Gastroesophageal sphincter (tissue), 4 donors: ENCODE results near the gene GNG4. TPM values are rescaled to one million over a fixed set of nuclear protein-coding genes. Genes with fewer than 3 reads are reported as not detected.
"Not testable (repeated sequence)": the region's sequence is repeated elsewhere in the genome, so short reads cannot be mapped to it uniquely, and the experiment has no call there.

Experiments
- ATAC-seq: fragments of 150-250 bp; one replicate; pipeline ENCODE4 v1.9.1; 2016; ENCODE audit warnings: mild to moderate bottlenecking, moderate library complexity
- H3K27ac ChIP-seq, 4 donors: fragments of 200-600 bp; sonication (generic) in 3 of 4; 1 replicate in 3 of 4; 2 replicates in 1 of 4; pipeline ENCODE4 v1.5.1; 2016 to 2019
- H3K27me3 ChIP-seq: fragments of 200-600 bp; sonication (generic); one replicate; pipeline ENCODE4 v1.5.1; 2019
- H3K36me3 ChIP-seq, 2 donors: fragments of 200-600 bp; sonication (generic); one replicate each; pipeline ENCODE4 v1.5.1; 2019; ENCODE audit warnings: control low read depth in 1 of 2
- H3K4me1 ChIP-seq, 3 donors: fragments of 200-600 bp; sonication (generic); 1 replicate in 2 of 3; 2 replicates in 1 of 3; pipeline ENCODE4 v1.5.1; 2016 to 2019; ENCODE audit warnings: control low read depth in 2 of 3
- H3K4me3 ChIP-seq, 2 donors: fragments of 200-600 bp; sonication (generic); one replicate each; pipeline ENCODE4 v1.5.1; 2019; ENCODE audit warnings: mild to moderate bottlenecking in 1 of 2, moderate library complexity in 1 of 2
- H3K9me3 ChIP-seq, 3 donors: fragments of 200-600 bp; sonication (generic); one replicate each; pipeline ENCODE4 v1.5.1; 2017 to 2019; ENCODE audit warnings: control low read depth in 2 of 3
- EP300 ChIP-seq: sonication (generic); formaldehyde crosslinking; IDR thresholded peaks from one replicate; pipeline ENCODE4 v1.6.1; 2017; ENCODE audit warnings: antibody characterized with exemption, mild to moderate bottlenecking
- POLR2A ChIP-seq, 2 donors: fragments of 450-650 bp; IDR thresholded peaks; one replicate each; pipeline ENCODE4 v1.6.1; 2017; ENCODE audit warnings: antibody characterized with exemption in 2 of 2, mild to moderate bottlenecking in 2 of 2, moderate library complexity in 1 of 2
- POLR2AphosphoS5 ChIP-seq: sonication (generic); formaldehyde crosslinking; IDR thresholded peaks from one replicate; pipeline ENCODE4 v1.6.1; 2017; ENCODE audit warnings: antibody characterized with exemption
- WGBS, 2 donors: methylation state at CpG; one replicate each; pipeline ENCODE4 v1.1.5; 2018; ENCODE audit warnings: low coverage in 1 of 2; 5-methylcytosine and 5-hydroxymethylcytosine counted together
- total RNA-seq, 4 donors: library from RNA; depleted of rRNA; stranded (reverse); fragments of >200 nt; gene quantifications; one replicate each; pipeline ENCODE4 v1.1.0, GENCODE V29; 2016
- TF ChIP-seq, protein P1 (sequence below), 4 experiments: fragments of 200-600 bp in 2 of 4; fragments of 450-650 bp in 2 of 4; sonication (generic) in 1 of 4; IDR thresholded peaks; one replicate each; pipeline ENCODE4 v1.5.1; 2017 to 2019; ENCODE audit warnings: antibody characterized with exemption in 4 of 4, mild to moderate bottlenecking in 2 of 4, moderate library complexity in 2 of 4

GNG4 gene
- total RNA-seq, 4 donors from 2014 or later = 0.40 to 0.73 (median 0.52) TPM; not detected in 1

GRCh38 chr1:235595079-235595478 lies 54.5 kb downstream of the GNG4 start:
- H3K4me1 ChIP-seq = no peaks in the 10 kb centered on the region
- H3K27ac ChIP-seq = no peak overlapping the region
- H3K36me3 ChIP-seq = no peaks in the 10 kb centered on the region
- H3K4me3 ChIP-seq = no peak overlapping the region
- no peaks in the 10 kb centered on the region for H3K9me3 ChIP-seq
- TF ChIP-seq POLR2AphosphoS5 = no peak
- no peak for TF ChIP-seq POLR2A (IDR thresholded peaks at IDR 0.05)
- H3K27me3 ChIP-seq = peaks cover 18% of the 10 kb centered on the region
- WGBS, 2 donors = 74% methylated on average over 7 of the region's 8 CpGs; no CpG with 5 or more reads in 1 of the 2 donors
- no peak for ATAC-seq

GRCh38 chr1:235594281-235594895 lies 55.2 kb downstream of the GNG4 start:
- H3K27ac ChIP-seq = not testable (repeated sequence)

GRCh38 chr1:235588916-235589515 lies 60.6 kb downstream of the GNG4 start:
- Histone ChIP-seq H3K27me3 (peaks cover 4% of the 10 kb centered on the region), H3K4me1 (no peaks in the 10 kb centered on the region), H3K9me3 (no peaks in the 10 kb centered on the region), H3K4me3 (no peak overlapping the region), H3K27ac (no peak overlapping the region), H3K36me3 (no peaks in the 10 kb centered on the region)
- WGBS, 2 donors = 87% methylated on average over 4 of the region's 12 CpGs; no CpG with 5 or more reads in 1 of the 2 donors
- no peak for ATAC-seq
- TF ChIP-seq POLR2A (IDR thresholded peaks at IDR 0.05) = no peak
- TF ChIP-seq EP300 = no peak
- no peak for TF ChIP-seq POLR2AphosphoS5
- TF ChIP-seq, protein P1, sequence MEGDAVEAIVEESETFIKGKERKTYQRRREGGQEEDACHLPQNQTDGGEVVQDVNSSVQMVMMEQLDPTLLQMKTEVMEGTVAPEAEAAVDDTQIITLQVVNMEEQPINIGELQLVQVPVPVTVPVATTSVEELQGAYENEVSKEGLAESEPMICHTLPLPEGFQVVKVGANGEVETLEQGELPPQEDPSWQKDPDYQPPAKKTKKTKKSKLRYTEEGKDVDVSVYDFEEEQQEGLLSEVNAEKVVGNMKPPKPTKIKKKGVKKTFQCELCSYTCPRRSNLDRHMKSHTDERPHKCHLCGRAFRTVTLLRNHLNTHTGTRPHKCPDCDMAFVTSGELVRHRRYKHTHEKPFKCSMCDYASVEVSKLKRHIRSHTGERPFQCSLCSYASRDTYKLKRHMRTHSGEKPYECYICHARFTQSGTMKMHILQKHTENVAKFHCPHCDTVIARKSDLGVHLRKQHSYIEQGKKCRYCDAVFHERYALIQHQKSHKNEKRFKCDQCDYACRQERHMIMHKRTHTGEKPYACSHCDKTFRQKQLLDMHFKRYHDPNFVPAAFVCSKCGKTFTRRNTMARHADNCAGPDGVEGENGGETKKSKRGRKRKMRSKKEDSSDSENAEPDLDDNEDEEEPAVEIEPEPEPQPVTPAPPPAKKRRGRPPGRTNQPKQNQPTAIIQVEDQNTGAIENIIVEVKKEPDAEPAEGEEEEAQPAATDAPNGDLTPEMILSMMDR (IDR thresholded peaks at IDR 0.05) = no peak

More at GRCh38 chr1:235594281-235594895, 55.2 kb downstream of the GNG4 start:
- peaks cover 18% of the 10 kb centered on the region for H3K27me3 ChIP-seq
- H3K4me3 ChIP-seq, ATAC-seq, H3K36me3 ChIP-seq, H3K4me1 ChIP-seq, H3K9me3 ChIP-seq: not testable (repeated sequence)
- 100% methylated on average over 1 of the region's 20 CpGs; no CpG with 5 or more reads in 1 of the 2 donors for WGBS, 2 donors

- Histone ChIP-seq H3K27ac (no peak overlapping the region), H3K27me3 (peaks cover 4% of the 10 kb centered on the region), H3K36me3 (no peaks in the 10 kb centered on the region), H3K9me3 (no peaks in the 10 kb centered on the region), H3K4me3 (no peak overlapping the region), H3K4me1 (peaks cover 0 to 7% (median 0%) of the 10 kb centered on the region in 3 donors)
- 80 to 81% methylated on average over 1 to 5 of the region's 9 CpGs for WGBS, 2 donors
- no peak for ATAC-seq
- TF ChIP-seq POLR2A (IDR thresholded peaks at IDR 0.05) = no peak
- TF ChIP-seq, protein P1 (IDR thresholded peaks at IDR 0.05) = no peak
- TF ChIP-seq EP300 = no peak
- TF ChIP-seq POLR2AphosphoS5 = no peak
These were observed 61.4 kb downstream of the GNG4 start for GRCh38 chr1:235588156-235588555.

GRCh38 chr1:235586992-235587391 lies 62.6 kb downstream of the GNG4 start:
- WGBS, 2 donors = 80 to 89% methylated on average over 1 to 2 of the region's 2 CpGs
- TF ChIP-seq EP300 (no peak), POLR2AphosphoS5 (no peak), POLR2A (IDR thresholded peaks at IDR 0.05) (no peak)

DNA sequence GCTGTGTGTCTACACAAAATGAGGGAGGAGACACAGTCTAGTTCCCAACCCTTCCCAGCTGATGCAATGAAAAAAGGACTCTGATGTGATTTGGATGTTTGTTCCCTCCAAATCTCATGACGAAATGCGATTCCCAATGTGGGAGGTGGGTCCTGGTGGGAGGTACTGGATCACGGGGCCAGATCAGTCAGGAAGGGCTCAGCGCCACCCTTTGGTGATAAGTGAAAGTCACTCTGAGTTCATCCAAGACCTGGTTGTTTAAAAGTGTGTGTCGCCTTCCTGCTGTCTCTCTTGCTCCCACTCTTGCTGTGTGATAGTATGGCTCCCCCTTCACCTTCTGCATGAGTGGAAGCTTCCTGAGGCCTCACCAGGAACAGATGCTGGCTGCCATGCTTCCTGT lies 63.2 kb downstream of the GNG4 start:
- Histone ChIP-seq H3K27me3 (peaks cover 4% of the 10 kb centered on the region), H3K4me1 (peaks cover 0 to 11% (median 0%) of the 10 kb centered on the region in 3 donors), H3K36me3 (no peaks in the 10 kb centered on the region), H3K27ac (no peak overlapping the region), H3K9me3 (no peaks in the 10 kb centered on the region), H3K4me3 (no peak overlapping the region)
- TF ChIP-seq, protein P1 (IDR thresholded peaks at IDR 0.05) = no peak
- TF ChIP-seq EP300 = no peak
- no peak for TF ChIP-seq POLR2A (IDR thresholded peaks at IDR 0.05)
- no peak for TF ChIP-seq POLR2AphosphoS5
- no peak for ATAC-seq
- WGBS, 2 donors = 66 to 84% methylated on average over 5 of the region's 5 CpGs

More at GRCh38 chr1:235586992-235587391, 62.6 kb downstream of the GNG4 start:
- Histone ChIP-seq H3K4me3 (no peak overlapping the region), H3K9me3 (no peaks in the 10 kb centered on the region), H3K27me3 (peaks cover 4% of the 10 kb centered on the region), H3K4me1 (peaks cover 0 to 11% (median 0%) of the 10 kb centered on the region in 3 donors), H3K27ac (no peak overlapping the region), H3K36me3 (no peaks in the 10 kb centered on the region)
- ATAC-seq = no peak
